Neutrophil (primary cell): ENCODE results near the gene FAM200B.
A peak's percentile ranks its signal among the peaks of the same experiment; 100 is the strongest.

Source experiments
- H3K27ac ChIP-seq: fragments of 200-600 bp; sonication (generic); 2 replicates; pipeline ENCODE4 v1.5.1; 2016; ENCODE audit warnings: mild to moderate bottlenecking, moderate library complexity
- H3K27me3 ChIP-seq: fragments of 200-600 bp; sonication (generic); 2 replicates; pipeline ENCODE4 v1.6.0; 2016; ENCODE audit warnings: mild to moderate bottlenecking
- H3K36me3 ChIP-seq: fragments of 200-600 bp; sonication (generic); 2 replicates; pipeline ENCODE4 v1.5.1; 2017
- H3K4me1 ChIP-seq, 2 experiments: fragments of 200-600 bp in 1 of 2; sonication (generic) in 1 of 2; 1 replicate in 1 of 2; 2 replicates in 1 of 2; pipeline versions ENCODE4 v1.5.1 to v1.6.1; 2013 to 2016; ENCODE audit warnings: low read depth in 1 of 2, low read length in 1 of 2, mild to moderate bottlenecking in 1 of 2, moderate library complexity in 1 of 2; ENCODE audit not compliant: control insufficient read depth in 1 of 2, insufficient read depth in 1 of 2
- H3K4me3 ChIP-seq, 2 experiments: fragments of 200-600 bp in 1 of 2; sonication (generic) in 1 of 2; 1 replicate in 1 of 2; 2 replicates in 1 of 2; pipeline ENCODE4 v1.5.1; 2013 to 2016; ENCODE audit warnings: low read depth in 1 of 2, low read length in 1 of 2, mild to moderate bottlenecking in 1 of 2, moderate library complexity in 1 of 2
- H3K9me3 ChIP-seq: fragments of 200-600 bp; sonication (generic); 2 replicates; pipeline ENCODE4 v1.5.1; 2016
- CTCF ChIP-seq: fragments of 200-600 bp; sonication (generic); IDR thresholded peaks from 2 replicates; pipeline ENCODE4 v1.5.1; 2016; ENCODE audit warnings: antibody characterized with exemption

Gene FAM200B

GRCh38 chr4:15683143-15683495 is 1.5 kb downstream of the FAM200B start:
- peak overlapping the region; percentile 89 to 98 for H3K4me3 ChIP-seq
- no peaks in the 10 kb centered on the region for H3K9me3 ChIP-seq
- H3K4me1 ChIP-seq, result peaks cover 98 to 99% of the 10 kb centered on the region in 2 experiments
- no peak for TF ChIP-seq CTCF
- H3K27ac ChIP-seq, result peak overlapping the region; percentile 91
- peaks cover 16% of the 10 kb centered on the region for H3K36me3 ChIP-seq
- H3K27me3 ChIP-seq, result no peaks in the 10 kb centered on the region

- H3K27ac ChIP-seq, result peak overlapping the region; percentile 91
- peak overlapping the region in 1 of 2 experiments; percentile 89 for H3K4me3 ChIP-seq
- no peaks in the 10 kb centered on the region for H3K27me3 ChIP-seq
- peaks cover 16% of the 10 kb centered on the region for H3K36me3 ChIP-seq
- H3K4me1 ChIP-seq, result peaks cover 98 to 99% of the 10 kb centered on the region in 2 experiments
- H3K9me3 ChIP-seq, result no peaks in the 10 kb centered on the region
- TF ChIP-seq CTCF, result no peak
Observed at GRCh38 chr4:15684498-15684897, 2.9 kb downstream of the FAM200B start.

- peak overlapping the region; percentile 91 for H3K27ac ChIP-seq
- peaks cover 16% of the 10 kb centered on the region for H3K36me3 ChIP-seq
- H3K4me1 ChIP-seq, result peaks cover 100% of the 10 kb centered on the region in 2 experiments
Observed at GRCh38 chr4:15688051-15688450, 6.4 kb downstream of the FAM200B start.

GRCh38 chr4:15689540-15689939 is 7.9 kb downstream of the FAM200B start:
- Histone ChIP-seq H3K27ac (peak overlapping the region; percentile 91), H3K4me1 (peaks cover 98 to 100% of the 10 kb centered on the region in 2 experiments), H3K4me3 (peak overlapping the region; percentile 33 to 63), H3K27me3 (no peaks in the 10 kb centered on the region), H3K36me3 (peaks cover 16% of the 10 kb centered on the region), H3K9me3 (no peaks in the 10 kb centered on the region)
- no peak for TF ChIP-seq CTCF

More at GRCh38 chr4:15688051-15688450, 6.4 kb downstream of the FAM200B start:
- no peaks in the 10 kb centered on the region for H3K27me3 ChIP-seq
- no peak overlapping the region for H3K4me3 ChIP-seq
- no peak for TF ChIP-seq CTCF
- no peaks in the 10 kb centered on the region for H3K9me3 ChIP-seq

- Histone ChIP-seq H3K36me3 (peaks cover 16% of the 10 kb centered on the region), H3K4me3 (peak overlapping the region; percentile 33 to 63), H3K27me3 (no peaks in the 10 kb centered on the region), H3K9me3 (no peaks in the 10 kb centered on the region), H3K4me1 (peaks cover 98 to 100% of the 10 kb centered on the region in 2 experiments), H3K27ac (peak overlapping the region; percentile 91)
- peak; percentile 5 for TF ChIP-seq CTCF
Observed at GRCh38 chr4:15690020-15690809, 8.6 kb downstream of the FAM200B start.
